Small intestine (tissue), 7 donors: ENCODE data around the gene MCTP1. TPM values are rescaled to one million over a fixed set of nuclear protein-coding genes. Genes with fewer than 3 reads are reported as not detected.

Source experiments
- DNase-seq, 2 donors: peaks; one replicate each; pipeline versions ENCODE4 v3.0.0 to v3.0.0-alpha.2; 2013
- FAIRE-seq: peaks from 2 replicates; lab custom pipeline; 2012; peaks lifted over from hg19 to GRCh38; lab: Jason Lieb, UNC
- H3K27ac ChIP-seq, 3 donors: one replicate each; pipeline ENCODE4 v1.5.1; 2013; ENCODE audit warnings: low read length in 2 of 3, mild to moderate bottlenecking in 2 of 3, control low read depth in 1 of 3, inconsistent platforms in 1 of 3, low read depth in 1 of 3, moderate library complexity in 1 of 3
- H3K27me3 ChIP-seq, 3 donors: one replicate each; pipeline ENCODE4 v1.6.1; 2013; ENCODE audit warnings: low read length in 3 of 3, inconsistent platforms in 1 of 3; ENCODE audit not compliant: control insufficient read depth in 3 of 3, insufficient read depth in 3 of 3
- H3K36me3 ChIP-seq, 3 donors: one replicate each; pipeline ENCODE4 v1.6.1; 2013; ENCODE audit warnings: low read length in 3 of 3, inconsistent platforms in 1 of 3, low read depth in 1 of 3, mild to moderate bottlenecking in 1 of 3, moderate library complexity in 1 of 3; ENCODE audit not compliant: control insufficient read depth in 3 of 3, insufficient read depth in 2 of 3
- H3K4me1 ChIP-seq, 3 donors: one replicate each; pipeline ENCODE4 v1.6.1; 2013; ENCODE audit warnings: low read length in 2 of 3, inconsistent platforms in 1 of 3, low read depth in 1 of 3, mild to moderate bottlenecking in 1 of 3, moderate library complexity in 1 of 3; ENCODE audit not compliant: control insufficient read depth in 3 of 3, insufficient read depth in 2 of 3
- H3K4me3 ChIP-seq, 3 donors: one replicate each; pipeline ENCODE4 v1.5.1; 2013; ENCODE audit warnings: low read length in 3 of 3, control low read depth in 1 of 3, inconsistent platforms in 1 of 3, low read depth in 1 of 3, mild to moderate bottlenecking in 1 of 3, moderate library complexity in 1 of 3
- H3K9me3 ChIP-seq, 2 donors: one replicate each; pipeline ENCODE4 v1.6.1; 2013; ENCODE audit warnings: low read depth in 1 of 2, low read length in 1 of 2; ENCODE audit not compliant: control insufficient read depth in 2 of 2, insufficient read depth in 1 of 2
- WGBS, 3 donors: extraction: QIAGEN DNeasy Blood & Tissue Kit; methylation state at CpG; one replicate each; pipeline ENCODE4 v1.1.7; 2013; 5-methylcytosine and 5-hydroxymethylcytosine counted together
- polyA plus RNA-seq, 4 donors: library from polyadenylated mRNA; stranded (reverse) in 3 of 4; unstranded in 1 of 4; fragments of 200-250 nt in 3 of 4; fragments of 120-200 nt in 1 of 4; gene quantifications; one replicate each; pipeline versions ENCODE4 v1.2.1 to v1.2.3, GENCODE V29; 2013
- donor health status: healthy with polysubstance abuse.
- donor health status: control.
- donor health status: control.
- donor health status: Bipolar disorder and iron deficiency.
- donor health status: healthy.

MCTP1 gene
- polyA plus RNA-seq, 4 donors: 0.22 to 6.1 (median 2.3) TPM

GRCh38 chr5:95032801-95033200 lies 252.1 kb downstream of the MCTP1 start:
- Histone ChIP-seq H3K4me3 (no peak overlapping the region), H3K9me3 (no peaks in the 10 kb centered on the region), H3K4me1 (no peaks in the 10 kb centered on the region), H3K36me3 (no peaks in the 10 kb centered on the region), H3K27ac (no peak overlapping the region), H3K27me3 (no peaks in the 10 kb centered on the region)
- WGBS, 3 donors: 83 to 100% (median 97%) methylated on average over 1 of the region's 1 CpG
- FAIRE-seq: no peak
- no peak for DNase-seq

GRCh38 chr5:95029569-95030366 lies 255.1 kb downstream of the MCTP1 start:
- no peak for DNase-seq
- H3K9me3 ChIP-seq: no peaks in the 10 kb centered on the region
- no peak overlapping the region for H3K4me3 ChIP-seq
- no peaks in the 10 kb centered on the region for H3K27me3 ChIP-seq
- no peak for FAIRE-seq
- WGBS, 3 donors: 73 to 84% (median 83%) methylated on average over 9 of the region's 9 CpGs
- no peaks in the 10 kb centered on the region for H3K36me3 ChIP-seq
- H3K4me1 ChIP-seq: no peaks in the 10 kb centered on the region
- H3K27ac ChIP-seq: no peak overlapping the region

GRCh38 chr5:95027775-95028174 lies 257.1 kb downstream of the MCTP1 start:
- DNase-seq (no peak), FAIRE-seq (no peak)
- Histone ChIP-seq H3K9me3 (no peaks in the 10 kb centered on the region), H3K27me3 (no peaks in the 10 kb centered on the region), H3K27ac (no peak overlapping the region), H3K4me1 (no peaks in the 10 kb centered on the region), H3K4me3 (no peak overlapping the region), H3K36me3 (no peaks in the 10 kb centered on the region)
- 35 to 51% (median 51%) methylated on average over 3 of the region's 3 CpGs for WGBS, 3 donors

GRCh38 chr5:95027151-95027721 lies 257.7 kb downstream of the MCTP1 start:
- FAIRE-seq: no peak
- DNase-seq: no peak
- WGBS, 3 donors: 71 to 77% (median 75%) methylated on average over 5 of the region's 5 CpGs

GRCh38 chr5:95026718-95027117 lies 258.2 kb downstream of the MCTP1 start:
- Histone ChIP-seq H3K9me3 (no peaks in the 10 kb centered on the region), H3K27me3 (no peaks in the 10 kb centered on the region), H3K4me3 (no peak overlapping the region), H3K36me3 (no peaks in the 10 kb centered on the region), H3K4me1 (no peaks in the 10 kb centered on the region), H3K27ac (no peak overlapping the region)
- WGBS, 3 donors: 74 to 86% (median 81%) methylated on average over 2 of the region's 2 CpGs
- no peak for DNase-seq
- FAIRE-seq: no peak

More at GRCh38 chr5:95027151-95027721, 257.7 kb downstream of the MCTP1 start:
- no peaks in the 10 kb centered on the region for H3K36me3 ChIP-seq
- no peaks in the 10 kb centered on the region for H3K9me3 ChIP-seq
- no peaks in the 10 kb centered on the region for H3K27me3 ChIP-seq
- no peak overlapping the region for H3K4me3 ChIP-seq
- no peaks in the 10 kb centered on the region for H3K4me1 ChIP-seq
- no peak overlapping the region for H3K27ac ChIP-seq

- no peak overlapping the region for H3K27ac ChIP-seq
- 76 to 81% (median 76%) methylated on average over 5 of the region's 5 CpGs for WGBS, 3 donors
- H3K9me3 ChIP-seq: no peaks in the 10 kb centered on the region
- no peaks in the 10 kb centered on the region for H3K4me1 ChIP-seq
- no peak for DNase-seq
- H3K36me3 ChIP-seq: no peaks in the 10 kb centered on the region
- no peaks in the 10 kb centered on the region for H3K27me3 ChIP-seq
- FAIRE-seq: no peak
- no peak overlapping the region for H3K4me3 ChIP-seq
Observed at GRCh38 chr5:95022967-95023695, 261.8 kb downstream of the MCTP1 start.

GRCh38 chr5:95020345-95020744 lies 264.5 kb downstream of the MCTP1 start:
- H3K36me3 ChIP-seq: no peaks in the 10 kb centered on the region
- DNase-seq (no peak), FAIRE-seq (no peak)
- no peaks in the 10 kb centered on the region for H3K9me3 ChIP-seq
- no peak overlapping the region for H3K4me3 ChIP-seq
- H3K27ac ChIP-seq: no peak overlapping the region
- WGBS, 3 donors: 0 to 62% (median 3%) methylated on average over 1 of the region's 1 CpG
- H3K4me1 ChIP-seq: no peaks in the 10 kb centered on the region
- no peaks in the 10 kb centered on the region for H3K27me3 ChIP-seq

GRCh38 chr5:95018946-95019345 lies 265.9 kb downstream of the MCTP1 start:
- Histone ChIP-seq H3K36me3 (no peaks in the 10 kb centered on the region), H3K9me3 (no peaks in the 10 kb centered on the region), H3K4me1 (no peaks in the 10 kb centered on the region), H3K4me3 (no peak overlapping the region), H3K27ac (no peak overlapping the region), H3K27me3 (no peaks in the 10 kb centered on the region)
- FAIRE-seq (no peak), DNase-seq (no peak)
- 47 to 64% (median 54%) methylated on average over 2 of the region's 2 CpGs for WGBS, 3 donors
